Neural cell (in vitro differentiated cells): ENCODE results near the gene ARL2. TPM values are rescaled to one million over a fixed set of nuclear protein-coding genes. Genes with fewer than 3 reads are reported as not detected.

ENCODE experiments used
- H2AFZ ChIP-seq: fragments of 200-600, 300-800 bp; sonication (generic), shearing (Covaris generic); 2 replicates; pipeline ENCODE4 v1.6.0; 2014; ENCODE audit warnings: low read depth, mild to moderate bottlenecking, antibody characterized with exemption, low read length, moderate library complexity
- H3F3A ChIP-seq: fragments of 200-600 bp; shearing (Covaris generic); 2 replicates; pipeline ENCODE4 v1.6.1; 2016; ENCODE audit warnings: mild to moderate bottlenecking, moderate library complexity, mixed read lengths, antibody characterized with exemption, low read length; ENCODE audit not compliant: insufficient read depth, poor library complexity, severe bottlenecking
- H3K27ac ChIP-seq: fragments of 200-600, 300-800 bp; sonication (generic), shearing (Covaris generic); 2 replicates; pipeline ENCODE4 v1.5.1; 2014; ENCODE audit warnings: mild to moderate bottlenecking, low read length, moderate library complexity
- H3K27me3 ChIP-seq: fragments of 300-800, 200-600 bp; sonication (generic), shearing (Covaris generic); 2 replicates; pipeline ENCODE4 v1.6.0; 2014; ENCODE audit warnings: mild to moderate bottlenecking, low read depth, low read length, moderate library complexity; ENCODE audit not compliant: insufficient read depth
- H3K36me3 ChIP-seq: fragments of 300-800, 200-600 bp; sonication (generic), shearing (Covaris generic); 2 replicates; pipeline ENCODE4 v1.5.1; 2014; ENCODE audit warnings: mild to moderate bottlenecking, antibody characterized with exemption, low read length, moderate library complexity; ENCODE audit not compliant: insufficient read depth
- H3K4me2 ChIP-seq: fragments of 300-800, 200-600 bp; sonication (generic), shearing (Covaris generic); 2 replicates; pipeline ENCODE4 v1.6.0; 2014; ENCODE audit warnings: mild to moderate bottlenecking, low read length
- H3K4me3 ChIP-seq: fragments of 300-800, 200-600 bp; sonication (generic), shearing (Covaris generic); 2 replicates; pipeline ENCODE4 v1.5.1; 2014; ENCODE audit warnings: mild to moderate bottlenecking, low read length, moderate library complexity
- H3K79me2 ChIP-seq: fragments of 200-600 bp; shearing (Covaris generic); replicated peaks from 2 replicates; pipeline ENCODE4 v1.6.0; 2014; ENCODE audit warnings: mild to moderate bottlenecking, low read length, moderate library complexity; ENCODE audit not compliant: insufficient read depth
- H3K9ac ChIP-seq: fragments of 300-800, 200-600 bp; sonication (generic), shearing (Covaris generic); 2 replicates; pipeline ENCODE4 v1.6.1; 2016; ENCODE audit warnings: mild to moderate bottlenecking, low read length, mixed read lengths
- H3K9me2 ChIP-seq: fragments of 200-600 bp; shearing (Covaris generic); 2 replicates; pipeline ENCODE4 v1.6.1; 2016; ENCODE audit warnings: mild to moderate bottlenecking, low read length, mixed read lengths; ENCODE audit not compliant: insufficient read depth
- H3K9me3 ChIP-seq: fragments of 200-600, 300-800 bp; sonication (generic), shearing (Covaris generic); 2 replicates; pipeline ENCODE4 v1.6.1; 2016; ENCODE audit warnings: mild to moderate bottlenecking, mixed run types, low read length, moderate library complexity, mixed read lengths
- H4K20me1 ChIP-seq: fragments of 200-600 bp; shearing (Covaris generic); 2 replicates; pipeline ENCODE4 v1.6.1; 2016; ENCODE audit warnings: mild to moderate bottlenecking, mixed run types; ENCODE audit not compliant: insufficient read depth
- CTCF ChIP-seq: fragments of 450-650 bp; IDR thresholded peaks from 2 replicates; pipeline ENCODE4 v1.5.1; 2014; ENCODE audit warnings: antibody characterized with exemption, mild to moderate bottlenecking, moderate library complexity; ENCODE audit not compliant: poor library complexity, severe bottlenecking
- EP300 ChIP-seq: fragments of 450-650 bp; conservative IDR thresholded peaks from 2 replicates; pipeline ENCODE4 v1.6.1; 2014; ENCODE audit warnings: antibody characterized with exemption, mild to moderate bottlenecking, moderate library complexity; ENCODE audit not compliant: poor library complexity, severe bottlenecking
- EZH2 ChIP-seq: fragments of 200-600, 300-800 bp; shearing (Covaris generic), sonication (generic); IDR thresholded peaks from 2 replicates; pipeline ENCODE4 v1.6.1; 2014; ENCODE audit warnings: antibody characterized with exemption, low read length, borderline replicate concordance, mild to moderate bottlenecking; ENCODE audit not compliant: insufficient read depth, poor library complexity, severe bottlenecking
- MXI1 ChIP-seq: fragments of 450-650 bp; conservative IDR thresholded peaks from 2 replicates; pipeline ENCODE4 v1.6.1; 2014; ENCODE audit warnings: antibody characterized with exemption, mild to moderate bottlenecking; ENCODE audit not compliant: poor library complexity, severe bottlenecking
- POLR2AphosphoS5 ChIP-seq: IDR thresholded peaks from 2 replicates; pipeline ENCODE4 v1.6.1; 2012
- RAD21 ChIP-seq: fragments of 450-650 bp; conservative IDR thresholded peaks from 2 replicates; pipeline ENCODE4 v1.6.1; 2014; ENCODE audit warnings: antibody characterized with exemption, mild to moderate bottlenecking, moderate library complexity
- REST ChIP-seq: IDR thresholded peaks from 2 replicates; pipeline ENCODE4 v1.6.1; 2012; ENCODE audit warnings: borderline replicate concordance
- SMC3 ChIP-seq: fragments of 450-650 bp; conservative IDR thresholded peaks from 2 replicates; pipeline ENCODE4 v1.6.1; 2014; ENCODE audit warnings: antibody characterized with exemption, mild to moderate bottlenecking, moderate library complexity; ENCODE audit not compliant: poor library complexity
- TAF1 ChIP-seq: IDR thresholded peaks from 2 replicates; pipeline ENCODE4 v1.6.1; 2012; ENCODE audit warnings: low read depth
- polyA plus RNA-seq: library from polyadenylated mRNA; depleted of rRNA; stranded (reverse); fragments of >200 nt; gene quantifications from 2 replicates; pipeline ENCODE4 v1.2.3, GENCODE V29; 2014

ARL2 gene
- polyA plus RNA-seq, 1 donor from 2014 or later, result 158 TPM

GRCh38 chr11:65066315-65066714 lies 52.4 kb downstream of the ARL2 start:
- H3K4me2 ChIP-seq, result no peak overlapping the region
- H3K27ac ChIP-seq, result no peak overlapping the region
- no peaks in the 10 kb centered on the region for H4K20me1 ChIP-seq
- H3K79me2 ChIP-seq, result no peaks in the 10 kb centered on the region
- H2AFZ ChIP-seq, result no peak overlapping the region
- no peak overlapping the region for H3K4me3 ChIP-seq
- no peaks in the 10 kb centered on the region for H3F3A ChIP-seq
- TF ChIP-seq POLR2AphosphoS5 (no peak), REST (no peak), EP300 (no peak), RAD21 (no peak), TAF1 (no peak), SMC3 (no peak), CTCF (no peak), EZH2 (no peak), MXI1 (no peak)
- H3K9me3 ChIP-seq, result no peaks in the 10 kb centered on the region
- H3K27me3 ChIP-seq, result no peaks in the 10 kb centered on the region
- no peaks in the 10 kb centered on the region for H3K9me2 ChIP-seq
- H3K36me3 ChIP-seq, result no peaks in the 10 kb centered on the region
- no peak overlapping the region for H3K9ac ChIP-seq

- no peaks in the 10 kb centered on the region for H3K79me2 ChIP-seq
- TF ChIP-seq MXI1, result no peak
- no peak for TF ChIP-seq RAD21
- TF ChIP-seq EP300, result no peak
- TF ChIP-seq TAF1, result no peak
- TF ChIP-seq REST, result no peak
- TF ChIP-seq SMC3, result no peak
- TF ChIP-seq POLR2AphosphoS5, result no peak
- no peak for TF ChIP-seq CTCF
- no peak for TF ChIP-seq EZH2
- no peaks in the 10 kb centered on the region for H3F3A ChIP-seq
- no peak overlapping the region for H3K9ac ChIP-seq
- H3K27me3 ChIP-seq, result no peaks in the 10 kb centered on the region
- H3K27ac ChIP-seq, result no peak overlapping the region
- H3K9me3 ChIP-seq, result no peaks in the 10 kb centered on the region
- no peaks in the 10 kb centered on the region for H3K9me2 ChIP-seq
- no peaks in the 10 kb centered on the region for H3K36me3 ChIP-seq
- H4K20me1 ChIP-seq, result no peaks in the 10 kb centered on the region
- no peak overlapping the region for H3K4me2 ChIP-seq
- H2AFZ ChIP-seq, result no peak overlapping the region
- H3K4me3 ChIP-seq, result no peak overlapping the region
These were observed 52.9 kb downstream of the ARL2 start for GRCh38 chr11:65066805-65067291.
